HG02610 (cell line): Measurements from ENCODE around the gene FAAP100.

ENCODE experiments used
- ATAC-seq: cut with Tn5 transposase; IDR thresholded peaks from one replicate; pipeline ENCODE4 v1.9.1; 2021; ENCODE audit warnings: mild to moderate bottlenecking, moderate library complexity; ENCODE audit not compliant: unreplicated experiment

Gene FAAP100

GRCh38 chr17:81513372-81513752 is 38.8 kb downstream of the FAAP100 start:
- no peak for ATAC-seq

DNA sequence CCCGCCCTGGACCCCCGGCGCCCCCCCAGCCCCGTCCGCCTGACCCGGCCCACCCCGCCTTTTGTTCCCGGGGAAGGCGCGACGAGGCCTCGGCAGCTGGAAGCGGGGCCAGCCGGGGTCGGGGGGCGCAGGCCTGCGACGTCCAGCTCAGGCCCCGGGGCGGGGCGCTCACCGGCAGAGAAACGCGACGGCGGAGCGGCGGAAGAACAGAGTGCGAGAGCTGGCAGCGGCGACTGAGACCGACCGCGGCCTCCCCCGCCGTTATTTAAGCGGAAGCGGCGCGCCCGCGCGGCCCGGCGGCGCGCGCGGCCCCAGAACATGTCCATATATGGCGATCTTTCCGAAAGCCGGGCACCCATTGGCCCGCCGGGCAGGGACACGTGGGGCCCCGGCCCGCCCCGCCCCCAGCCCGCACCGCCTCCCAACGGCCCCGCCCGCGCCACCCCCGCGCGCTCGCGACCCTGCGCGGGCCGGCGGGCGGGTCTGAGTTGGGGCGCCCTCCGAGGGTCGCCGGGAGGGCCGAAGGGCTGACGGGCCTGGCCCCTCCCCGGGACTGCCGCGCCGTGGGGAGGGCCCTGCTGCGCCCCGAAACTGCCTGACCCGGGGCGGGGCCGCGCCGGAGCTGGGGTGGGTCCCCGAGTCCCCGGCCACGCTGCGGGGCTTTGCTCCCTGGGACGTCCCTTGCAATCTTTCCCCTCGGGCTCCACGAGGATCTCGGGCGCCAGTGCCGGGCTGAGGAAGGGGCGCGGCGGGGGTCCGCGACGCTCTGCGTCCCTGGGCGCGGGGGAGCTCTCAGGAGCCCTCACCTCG is 39.4 kb downstream of the FAAP100 start, which contains the start of gene ACTG1:
Gene ACTG1, minus strand, starts transcription at position 238 of the 810 bp plus-strand sequence. CDS start 445 bp downstream, outside the sequence.
- no peak for ATAC-seq

DNA sequence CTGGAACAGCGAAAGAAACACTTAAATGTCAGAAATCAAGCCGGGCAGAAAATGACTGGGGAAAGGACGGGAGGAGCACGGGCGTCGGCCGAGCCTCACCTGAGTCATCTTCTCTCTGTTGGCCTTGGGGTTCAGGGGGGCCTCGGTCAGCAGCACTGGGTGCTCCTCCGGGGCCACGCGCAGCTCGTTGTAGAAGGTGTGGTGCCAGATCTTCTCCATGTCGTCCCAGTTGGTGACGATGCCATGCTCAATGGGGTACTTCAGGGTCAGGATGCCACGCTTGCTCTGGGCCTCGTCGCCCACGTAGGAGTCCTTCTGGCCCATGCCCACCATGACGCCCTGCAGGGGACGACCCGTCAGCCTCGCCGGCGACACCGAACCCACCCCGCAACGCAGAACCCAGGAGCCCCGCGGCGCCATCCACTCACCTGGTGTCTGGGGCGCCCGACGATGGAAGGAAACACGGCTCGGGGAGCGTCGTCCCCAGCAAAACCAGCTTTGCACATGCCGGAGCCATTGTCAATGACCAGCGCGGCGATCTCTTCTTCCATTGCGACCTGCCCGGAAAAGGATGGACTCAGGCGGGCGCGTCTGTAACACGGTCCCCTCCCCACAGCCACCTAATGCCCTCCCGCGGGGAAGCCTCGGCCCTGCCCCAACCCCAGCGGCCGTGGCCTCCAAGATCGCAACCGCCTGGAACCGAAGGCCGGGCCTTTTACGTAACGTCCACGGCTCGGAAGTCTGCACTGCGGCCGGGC is 40.2 kb downstream of the FAAP100 start:
- no peak for ATAC-seq

- no peak for ATAC-seq
These were observed 40.7 kb downstream of the FAAP100 start for GRCh38 chr17:81511554-81511803.

GRCh38 chr17:81510785-81511553 is 41.2 kb downstream of the FAAP100 start:
- no peak for ATAC-seq

GRCh38 chr17:81509972-81510784 is 42.0 kb downstream of the FAAP100 start:
- no peak for ATAC-seq

DNA sequence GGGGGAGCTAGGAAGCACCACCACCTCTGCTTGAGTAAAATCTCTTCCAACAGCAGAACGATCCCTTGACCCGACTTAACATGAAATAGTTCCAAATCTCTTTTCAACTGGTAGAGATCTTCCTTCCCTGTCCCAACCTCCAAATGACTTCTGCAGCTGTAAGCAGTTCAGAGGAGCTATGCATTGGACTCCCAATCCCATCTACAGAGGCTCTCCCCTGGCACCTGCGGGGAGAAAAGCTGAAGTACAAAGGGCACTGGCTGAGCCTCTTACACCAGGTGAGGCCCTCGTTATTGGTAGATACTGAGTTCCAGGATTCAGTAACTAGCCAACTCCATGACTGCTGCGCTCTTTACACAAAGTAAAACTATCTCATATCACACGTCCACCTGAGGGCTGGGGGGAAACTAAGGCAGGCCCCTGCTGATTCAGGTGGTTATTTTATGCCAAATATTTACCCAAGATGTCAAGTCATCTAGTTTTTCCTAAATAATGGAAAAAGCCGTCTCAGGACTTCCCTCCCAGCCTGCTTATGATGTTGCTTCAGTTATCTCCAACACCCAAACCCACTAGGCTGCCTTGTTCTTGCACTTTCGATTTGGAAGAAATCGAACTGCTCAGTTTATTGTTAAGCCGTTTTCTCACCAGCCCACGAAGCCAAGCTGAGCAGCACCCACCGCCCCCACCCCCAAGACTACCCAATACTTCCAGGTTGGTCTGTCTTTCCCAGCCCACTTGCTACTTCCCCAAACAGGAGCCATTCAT is 42.8 kb downstream of the FAAP100 start:
- ATAC-seq, result no peak

GRCh38 chr17:81508639-81509206 is 43.4 kb downstream of the FAAP100 start:
- no peak for ATAC-seq

GRCh38 chr17:81503619-81504018 is 48.5 kb downstream of the FAAP100 start:
- no peak for ATAC-seq

GRCh38 chr17:81502471-81503017 is 49.6 kb downstream of the FAAP100 start:
- no peak for ATAC-seq

DNA sequence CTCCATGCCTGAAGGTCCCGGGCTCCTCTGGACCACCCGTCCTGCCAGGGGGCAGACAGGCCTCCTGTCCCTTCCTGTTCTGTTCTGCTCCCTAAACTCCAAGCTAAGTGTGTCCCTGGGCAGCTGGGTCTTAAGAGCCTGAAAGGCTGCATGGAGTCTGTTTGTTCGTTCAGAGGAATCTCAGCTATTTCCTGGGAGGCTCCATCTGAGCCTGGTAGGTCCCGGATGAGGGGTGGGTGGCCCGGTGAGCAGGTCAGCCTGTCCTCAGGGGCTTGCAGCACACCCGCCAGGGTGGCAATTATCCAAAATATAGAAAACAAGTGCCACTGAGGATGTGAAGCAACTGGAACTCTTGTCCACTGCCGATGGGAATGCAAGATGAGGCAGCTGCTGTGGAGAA is 52.1 kb downstream of the FAAP100 start:
- no peak for ATAC-seq

DNA sequence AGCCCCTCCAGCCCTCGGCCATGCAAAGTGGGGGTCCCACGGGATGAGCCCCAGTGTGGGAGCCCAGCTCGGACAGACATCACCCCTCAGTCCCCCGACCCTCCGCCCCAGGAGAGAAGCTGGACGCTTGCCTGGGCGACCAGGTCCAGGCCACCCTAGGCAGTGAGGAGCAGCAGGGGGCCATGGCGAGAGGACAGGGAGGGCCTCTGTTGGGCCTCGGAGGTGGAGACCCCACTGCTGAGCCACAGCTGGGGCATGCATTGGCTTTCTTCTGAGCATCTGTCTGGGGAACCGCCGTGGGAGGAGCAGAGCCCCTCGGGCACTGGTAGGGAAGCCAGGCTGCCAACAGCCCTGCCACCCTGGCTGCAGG is 52.6 kb downstream of the FAAP100 start:
- no peak for ATAC-seq

DNA sequence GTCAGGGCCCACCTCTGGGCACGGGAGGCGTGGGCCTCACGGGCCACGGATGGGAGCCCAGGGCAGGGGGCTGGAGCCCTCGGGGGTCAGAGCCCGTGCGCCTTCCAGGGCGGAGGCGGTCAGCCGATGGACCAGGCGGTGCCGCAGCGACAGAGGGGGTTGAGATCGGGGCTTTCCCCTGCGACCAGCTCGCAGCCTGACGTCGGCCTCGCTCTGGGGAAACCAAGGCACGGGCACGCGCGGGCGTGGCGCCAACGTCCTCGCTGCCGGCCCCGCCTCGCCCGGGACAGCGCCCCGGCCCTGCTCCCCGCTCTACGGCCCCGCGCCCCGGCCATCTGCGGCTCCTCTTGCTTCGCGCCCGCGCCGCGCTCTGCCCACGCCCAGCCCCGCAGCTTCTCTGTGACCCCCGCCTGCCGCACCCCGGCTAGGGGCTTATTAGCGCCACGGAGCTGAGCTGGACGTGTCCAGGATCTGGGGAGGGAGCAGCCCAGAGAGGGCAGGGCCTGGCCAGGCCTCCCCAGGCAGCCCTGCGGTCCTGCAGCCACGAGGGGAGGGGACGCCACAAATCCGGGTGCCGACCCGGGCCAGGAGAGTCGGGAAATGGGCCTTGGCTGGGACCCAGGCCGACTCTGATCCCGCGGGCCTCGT is 53.1 kb downstream of the FAAP100 start:
- no peak for ATAC-seq

DNA sequence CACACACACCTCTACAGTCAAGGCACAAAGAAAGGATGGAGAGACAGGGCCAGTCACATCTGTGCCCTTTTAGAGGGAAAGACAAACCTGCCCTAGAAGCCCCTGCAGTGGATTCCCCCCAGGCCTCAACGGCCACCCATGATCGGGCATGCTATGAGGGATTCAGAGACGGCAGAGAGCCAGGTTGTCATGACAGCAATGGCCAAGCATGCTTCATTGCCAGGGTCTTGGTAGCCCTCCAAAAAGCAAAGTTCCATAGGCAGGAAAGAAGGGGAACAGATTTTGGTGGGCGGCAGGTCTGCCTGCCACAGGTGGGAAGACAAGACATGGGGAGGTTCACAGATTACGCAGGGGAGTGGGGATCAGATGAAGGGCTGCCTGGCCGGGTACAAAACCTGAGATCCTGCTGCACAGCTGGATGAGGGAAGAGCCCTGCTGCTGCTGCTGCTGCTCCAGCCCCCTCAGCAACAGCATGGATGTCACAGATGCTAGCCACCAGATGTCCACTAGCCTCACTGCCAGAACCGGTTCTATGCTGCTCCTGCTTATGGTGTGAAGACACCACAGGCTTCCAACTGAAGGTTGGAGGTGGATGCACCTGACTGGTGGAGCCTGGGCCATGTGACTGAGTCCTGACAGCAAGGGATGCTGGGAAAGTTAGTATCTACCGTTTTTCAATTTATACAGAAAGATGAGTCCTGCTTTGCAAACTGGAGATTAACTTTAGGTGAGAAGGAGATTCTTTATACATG is 57.4 kb downstream of the FAAP100 start:
- ATAC-seq, result no peak

DNA sequence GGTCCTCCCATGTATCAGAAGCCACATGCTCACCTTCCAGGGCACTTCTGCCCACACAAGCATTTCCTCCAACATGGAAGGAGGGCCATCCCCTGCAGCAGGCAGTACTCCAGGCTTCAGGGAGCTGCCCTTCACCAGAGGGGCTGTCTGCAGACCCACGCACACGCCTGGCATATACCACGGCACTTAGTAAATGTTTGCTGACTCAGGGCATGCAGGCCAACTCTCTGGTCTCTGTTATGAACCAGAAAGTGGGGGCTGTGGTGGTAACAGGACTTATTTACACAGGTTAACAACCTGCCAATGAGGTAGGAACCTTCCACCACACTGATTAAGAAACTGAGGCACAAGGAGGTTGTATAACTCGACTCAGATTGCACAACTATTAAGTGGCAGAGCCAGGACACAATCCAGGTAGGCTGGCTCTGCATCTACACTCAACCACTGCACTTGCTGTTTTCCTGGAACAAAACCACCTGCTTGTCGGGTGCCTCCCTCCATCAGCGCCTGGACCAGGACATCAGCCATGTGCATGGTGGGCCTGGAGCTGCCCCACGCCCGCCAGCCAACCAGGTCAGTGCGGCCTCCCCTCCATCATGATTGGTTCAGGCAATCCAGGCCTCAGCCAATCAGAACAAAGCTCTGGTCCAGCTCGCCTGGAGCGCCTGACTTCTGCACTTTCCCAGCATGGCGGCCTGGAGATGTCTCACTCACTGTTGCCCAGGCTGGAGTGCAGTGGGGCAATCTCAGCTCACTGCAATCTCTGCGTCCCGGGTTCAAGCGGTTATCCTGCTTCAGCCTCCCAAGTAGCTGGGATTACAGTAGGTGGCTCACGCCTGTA is 58.7 kb downstream of the FAAP100 start:
- ATAC-seq, result no peak

GRCh38 chr17:81492706-81493105 is 59.4 kb downstream of the FAAP100 start:
- no peak for ATAC-seq

- no peak for ATAC-seq
These were observed 60.0 kb downstream of the FAAP100 start for GRCh38 chr17:81492202-81492601.
